COLO668 (cell line): ENCODE data around the gene PLXNB3.

Experiments
- DNase-seq: peaks from one replicate; lab custom pipeline; 2025; ENCODE audit not compliant: unreplicated experiment; lab: John Stamatoyannopoulos, UW

Gene PLXNB3

GRCh38 chrX:153772316-153773217 lies 8.5 kb downstream of the PLXNB3 start:
- no peak for DNase-seq

GRCh38 chrX:153773218-153773611 lies 9.2 kb downstream of the PLXNB3 start:
- DNase-seq: no peak

GRCh38 chrX:153773741-153774575 lies 9.9 kb downstream of the PLXNB3 start:
- DNase-seq: no peak

GRCh38 chrX:153774576-153775292 lies 10.7 kb downstream of the PLXNB3 start:
- no peak for DNase-seq

- no peak for DNase-seq
These were observed 11.5 kb downstream of the PLXNB3 start for GRCh38 chrX:153775293-153776119.

- no peak for DNase-seq
These were observed 12.1 kb downstream of the PLXNB3 start for GRCh38 chrX:153776120-153776599.

GRCh38 chrX:153776611-153777045 lies 12.6 kb downstream of the PLXNB3 start:
- DNase-seq: no peak

- DNase-seq: no peak
These were observed 13.4 kb downstream of the PLXNB3 start for GRCh38 chrX:153777261-153778090.

GRCh38 chrX:153778181-153778580 lies 14.1 kb downstream of the PLXNB3 start:
- no peak for DNase-seq

- DNase-seq: peak; percentile 37
These were observed 14.6 kb downstream of the PLXNB3 start for GRCh38 chrX:153778684-153779101.

GRCh38 chrX:153779891-153780677 lies 16.0 kb downstream of the PLXNB3 start:
- DNase-seq: peak; percentile 27

- DNase-seq: peak; percentile 72
These were observed 16.8 kb downstream of the PLXNB3 start, which contains the start of gene SRPK3 for GRCh38 chrX:153780678-153781427. TSS of gene SRPK3 (plus strand) at chrX:153781041. CDS start at chrX:153781087, 46 bp downstream.

- peak; percentile 62 for DNase-seq
These were observed 17.5 kb downstream of the PLXNB3 start for GRCh38 chrX:153781428-153782047.

- DNase-seq: peak; percentile 91
These were observed 18.3 kb downstream of the PLXNB3 start for GRCh38 chrX:153782313-153782712.

GRCh38 chrX:153782871-153783270 lies 18.8 kb downstream of the PLXNB3 start:
- DNase-seq: peak; percentile 45

- DNase-seq: no peak
These were observed 19.4 kb downstream of the PLXNB3 start for GRCh38 chrX:153783378-153784013.
